HG03095 (cell line): ENCODE measurements around the gene CADM2.
A peak's percentile ranks its signal among the peaks of the same experiment; 100 is the strongest.

ENCODE experiments used
- ATAC-seq: cut with Tn5 transposase; IDR thresholded peaks from one replicate; pipeline ENCODE4 v1.9.1; 2021; ENCODE audit warnings: moderate library complexity; ENCODE audit not compliant: unreplicated experiment

The CADM2 gene

DNA sequence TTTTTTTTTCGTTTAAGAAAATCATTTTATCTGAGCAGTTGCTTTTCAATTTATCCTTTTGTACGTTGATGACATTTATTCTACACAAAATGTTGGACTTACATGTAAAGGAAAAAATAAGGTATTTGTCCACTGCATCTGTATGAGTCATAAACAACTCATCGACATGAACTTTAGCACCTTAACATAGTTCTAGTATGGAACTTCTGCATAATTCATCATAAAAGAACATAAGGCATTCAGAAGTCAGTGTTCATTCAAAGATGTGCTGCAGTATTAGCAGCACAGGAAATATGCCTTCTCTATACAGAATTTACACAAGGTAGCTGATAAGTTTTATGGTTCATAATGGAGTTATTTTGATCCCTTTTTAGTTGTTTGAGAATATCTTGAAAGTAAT lies 801.6 kb downstream of the CADM2 start:
- ATAC-seq = no peak

DNA sequence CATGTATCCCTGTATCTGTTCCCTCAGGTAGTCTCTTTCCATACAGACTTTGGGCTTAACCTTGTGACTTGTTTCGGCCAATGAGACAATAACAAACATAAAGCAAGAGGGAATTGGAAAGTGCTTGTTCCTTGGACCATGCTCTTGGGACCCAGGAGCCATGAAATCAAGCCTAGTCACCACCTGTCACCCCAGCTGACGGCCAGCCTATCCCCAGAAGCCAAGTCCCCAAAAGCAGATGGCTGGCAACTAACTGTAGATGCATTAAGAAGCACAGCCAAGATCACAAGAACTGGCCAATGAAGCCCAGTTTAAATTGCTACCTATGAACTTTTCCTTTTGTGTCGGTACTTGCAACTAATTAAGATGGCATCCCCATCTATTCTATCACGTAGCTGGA lies 822.0 kb downstream of the CADM2 start:
- no peak for ATAC-seq

DNA sequence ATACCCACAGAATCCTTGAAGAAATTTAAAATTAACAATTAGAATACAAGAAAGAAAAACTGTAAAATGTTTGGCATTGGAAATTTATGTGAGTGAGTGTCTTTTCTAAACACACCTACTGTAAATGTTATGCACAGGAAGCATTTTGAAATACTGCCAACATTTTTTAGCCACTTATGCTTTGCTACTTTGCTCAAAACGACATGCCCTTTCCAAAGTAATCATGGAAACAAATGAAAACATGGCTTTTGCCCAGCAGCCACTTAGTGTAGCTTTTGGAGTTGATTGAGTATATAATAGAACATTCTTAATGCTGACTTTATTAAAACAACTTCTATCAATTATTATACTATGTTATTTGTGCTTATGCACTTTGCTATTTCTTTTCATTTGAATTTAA lies 823.0 kb downstream of the CADM2 start:
- no peak for ATAC-seq

GRCh38 chr3:85783291-85783690 lies 824.5 kb downstream of the CADM2 start:
- ATAC-seq = no peak

- ATAC-seq = no peak
These were observed 827.0 kb downstream of the CADM2 start for GRCh38 chr3:85785766-85786165.

DNA sequence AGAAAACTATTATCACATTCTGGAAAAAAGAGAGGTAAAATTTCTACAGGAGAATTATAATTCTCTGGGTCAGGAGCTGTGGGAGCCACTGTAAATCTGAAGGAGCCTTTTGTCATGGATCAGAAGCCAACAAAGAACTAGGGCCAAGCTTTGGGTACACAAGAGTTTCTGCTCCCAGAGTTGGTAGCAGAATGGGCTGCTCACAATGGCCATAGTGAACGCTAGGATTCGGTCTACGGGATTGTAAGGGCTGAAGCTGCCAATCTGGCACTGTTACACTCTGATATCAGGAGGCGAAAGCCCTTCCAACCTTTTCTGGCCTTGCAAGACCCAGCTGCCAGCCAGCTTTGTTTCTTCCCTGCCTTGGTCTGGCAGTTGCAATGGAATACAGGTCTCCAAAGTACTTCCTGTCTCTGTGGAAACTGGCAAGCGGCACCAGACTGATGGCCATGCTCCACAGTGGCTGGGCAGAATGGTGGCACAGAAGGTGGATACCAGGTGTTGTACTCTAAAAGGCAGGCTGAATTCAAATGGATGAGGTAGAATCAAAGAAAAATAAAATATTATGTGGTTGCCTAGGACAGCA lies 831.7 kb downstream of the CADM2 start:
- no peak for ATAC-seq

DNA sequence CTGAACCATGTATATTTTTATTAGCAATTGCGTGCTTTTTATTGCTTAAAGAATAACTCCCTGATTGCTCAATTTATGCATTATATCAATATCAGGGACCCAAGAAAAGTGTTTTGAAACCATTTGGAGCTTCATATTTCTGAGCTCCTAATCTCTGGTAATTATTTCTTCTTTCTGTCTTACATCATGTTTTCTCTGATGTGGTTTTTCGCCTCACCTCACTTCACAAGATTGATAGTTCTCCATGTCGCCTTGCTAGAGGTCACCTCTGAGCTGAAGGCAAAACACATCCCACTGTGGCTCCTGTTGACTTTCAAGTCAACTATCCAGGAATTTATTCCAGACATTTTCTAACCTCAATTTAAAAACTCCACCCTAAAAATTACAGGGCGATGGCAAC lies 837.4 kb downstream of the CADM2 start:
- ATAC-seq = no peak

GRCh38 chr3:85800676-85801075 lies 841.9 kb downstream of the CADM2 start:
- no peak for ATAC-seq

DNA sequence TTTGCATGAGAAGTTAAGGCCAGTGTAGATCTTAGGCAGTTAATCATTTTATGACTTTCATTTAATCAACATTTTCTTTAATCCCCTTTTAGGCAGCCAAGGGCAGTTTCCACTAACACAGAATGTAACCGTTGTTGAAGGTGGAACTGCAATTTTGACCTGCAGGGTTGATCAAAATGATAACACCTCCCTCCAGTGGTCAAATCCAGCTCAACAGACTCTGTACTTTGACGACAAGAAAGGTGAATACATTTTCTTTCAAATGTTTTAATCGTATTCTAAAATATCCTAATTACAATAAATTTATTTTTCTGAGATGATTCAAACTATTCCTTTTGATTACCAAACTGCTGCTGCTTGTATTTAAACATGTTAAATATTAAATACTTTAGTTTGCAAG lies 843.2 kb downstream of the CADM2 start:
- no peak for ATAC-seq

GRCh38 chr3:85808755-85809154 lies 850.0 kb downstream of the CADM2 start:
- ATAC-seq = no peak

- ATAC-seq = peak; percentile 52
These were observed 862.5 kb downstream of the CADM2 start for GRCh38 chr3:85821130-85821756.

DNA sequence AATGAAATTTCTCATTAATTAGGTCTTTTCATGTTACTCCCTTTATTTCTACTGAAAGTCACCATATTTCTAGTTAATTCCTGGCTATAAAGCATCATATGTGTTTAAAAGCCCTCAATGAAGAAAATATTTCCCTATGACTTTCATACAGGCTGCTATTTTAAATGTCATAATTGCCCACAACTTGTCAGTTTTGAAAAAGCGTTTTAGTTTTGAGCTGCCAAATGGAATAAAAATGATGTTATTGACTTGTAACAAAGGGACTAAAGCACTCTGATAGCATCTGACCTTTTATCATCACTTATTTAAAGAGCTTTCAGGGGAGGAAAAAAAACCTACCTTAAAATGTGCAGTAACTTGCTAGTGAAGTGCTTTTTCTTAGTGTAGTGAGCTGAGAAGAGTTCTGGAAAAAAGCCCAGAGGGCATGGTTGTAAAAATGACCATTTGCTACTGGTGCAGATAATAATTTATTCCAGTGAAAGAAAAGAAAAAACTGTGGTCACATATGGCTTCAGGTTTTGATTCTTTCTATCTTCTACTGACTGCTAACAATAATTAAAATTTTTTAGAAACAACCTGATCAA lies 877.2 kb downstream of the CADM2 start:
- no peak for ATAC-seq

GRCh38 chr3:85837402-85837801 lies 878.6 kb downstream of the CADM2 start:
- no peak for ATAC-seq

- ATAC-seq = no peak
These were observed 880.1 kb downstream of the CADM2 start for GRCh38 chr3:85838921-85839320.

DNA sequence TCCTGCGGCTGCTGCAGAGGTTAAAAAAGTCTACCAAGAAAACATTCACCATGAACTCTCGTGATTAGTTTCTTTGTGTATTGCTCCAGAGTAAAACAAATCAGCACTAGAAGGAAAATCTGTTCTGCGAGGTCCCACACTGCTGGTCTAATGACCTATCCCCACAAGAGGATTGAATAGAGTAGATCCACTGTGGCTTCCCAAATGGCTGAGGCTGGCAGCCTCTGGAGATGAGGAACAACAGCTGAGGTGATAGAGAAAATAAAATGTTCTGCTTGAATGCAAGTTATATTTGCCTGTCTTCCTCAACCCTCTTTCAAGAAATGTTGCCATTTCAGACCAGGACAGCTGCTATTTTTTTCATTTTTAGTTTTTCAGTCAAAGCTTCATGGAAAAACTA lies 883.3 kb downstream of the CADM2 start:
- no peak for ATAC-seq

DNA sequence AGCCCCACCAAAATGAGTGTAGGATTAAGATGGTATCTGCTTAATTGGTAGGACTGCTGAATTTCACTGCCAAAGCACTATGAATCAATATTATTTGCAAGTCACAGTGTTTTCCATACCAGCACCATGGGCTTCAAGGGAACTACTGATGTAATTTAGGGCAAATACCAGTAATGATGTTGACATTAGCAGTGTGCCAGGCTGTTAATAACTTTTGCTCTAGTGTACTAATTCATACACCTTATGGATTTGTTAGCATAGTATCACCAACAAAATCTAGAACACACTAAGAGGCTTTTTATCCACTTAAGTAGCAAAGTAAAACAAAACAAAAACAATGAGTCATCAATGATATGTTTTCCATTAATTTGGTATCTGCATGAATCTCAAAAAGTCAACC lies 888.2 kb downstream of the CADM2 start:
- ATAC-seq = no peak

DNA sequence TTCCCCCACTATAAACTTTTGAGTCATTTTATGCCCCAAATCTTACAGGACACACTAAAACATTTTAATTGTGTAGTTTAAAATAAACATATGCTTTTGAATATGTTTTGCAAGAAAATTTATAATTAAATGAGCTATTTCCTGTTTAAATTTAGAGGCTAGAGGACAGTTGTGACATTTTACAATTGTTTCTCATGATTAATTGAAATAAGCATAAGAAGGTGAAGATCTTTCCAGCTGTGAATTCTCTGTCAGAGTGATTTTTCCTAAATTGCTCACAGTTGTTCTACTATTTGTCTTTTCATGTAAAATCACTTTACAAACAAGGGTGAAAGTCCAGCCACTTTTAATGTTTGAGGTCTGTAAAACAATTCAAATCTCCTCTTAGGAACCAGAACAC lies 892.3 kb downstream of the CADM2 start:
- no peak for ATAC-seq

GRCh38 chr3:85853805-85854204 lies 895.0 kb downstream of the CADM2 start:
- ATAC-seq = no peak

DNA sequence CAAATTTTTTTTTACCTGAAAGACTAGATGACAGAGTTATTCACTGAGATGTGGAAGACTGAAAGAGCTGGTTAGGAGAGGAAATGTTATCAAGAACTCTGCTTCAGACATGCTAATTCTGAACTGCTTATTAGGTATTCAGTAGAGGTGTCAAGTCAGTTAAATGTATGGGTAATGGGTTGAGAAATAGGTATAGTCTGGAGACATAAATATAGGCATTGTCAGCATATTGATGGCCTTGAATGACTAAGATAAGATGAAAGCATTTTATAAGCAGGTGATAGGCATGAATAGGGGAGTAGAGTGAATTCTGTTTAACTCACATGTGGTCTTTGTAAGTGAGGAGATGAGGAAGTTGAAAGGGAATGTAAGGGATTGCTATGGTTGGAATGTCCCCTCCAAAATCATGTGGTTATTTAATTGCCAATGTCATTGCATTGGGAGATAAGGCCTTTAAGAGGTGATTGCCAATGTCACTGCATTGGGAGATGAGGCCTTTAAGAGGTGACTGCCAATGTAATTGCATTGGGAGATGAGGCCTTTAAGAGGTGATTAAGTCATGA lies 904.2 kb downstream of the CADM2 start:
- ATAC-seq = no peak

DNA sequence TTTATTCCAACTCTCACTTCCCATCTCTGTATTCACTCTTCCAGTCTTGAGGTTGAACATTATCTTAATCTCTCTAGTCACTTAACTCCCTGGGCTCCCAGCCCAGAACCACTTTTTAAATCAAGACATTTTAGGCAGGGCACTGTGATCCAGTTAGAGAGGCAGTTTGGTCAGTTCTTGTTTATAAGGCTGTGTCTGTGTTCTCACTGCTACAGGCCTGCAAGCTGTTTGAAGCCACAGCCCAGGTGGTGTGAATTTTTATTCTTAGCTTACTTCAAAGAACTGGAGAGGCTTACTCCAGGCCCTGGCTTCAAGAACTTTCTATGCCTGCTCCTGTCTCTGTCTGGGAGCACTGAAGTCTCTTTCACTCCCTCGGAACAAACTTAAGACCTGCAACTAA lies 906.1 kb downstream of the CADM2 start:
- no peak for ATAC-seq

- ATAC-seq = no peak
These were observed 908.3 kb downstream of the CADM2 start for GRCh38 chr3:85867072-85867471.

DNA sequence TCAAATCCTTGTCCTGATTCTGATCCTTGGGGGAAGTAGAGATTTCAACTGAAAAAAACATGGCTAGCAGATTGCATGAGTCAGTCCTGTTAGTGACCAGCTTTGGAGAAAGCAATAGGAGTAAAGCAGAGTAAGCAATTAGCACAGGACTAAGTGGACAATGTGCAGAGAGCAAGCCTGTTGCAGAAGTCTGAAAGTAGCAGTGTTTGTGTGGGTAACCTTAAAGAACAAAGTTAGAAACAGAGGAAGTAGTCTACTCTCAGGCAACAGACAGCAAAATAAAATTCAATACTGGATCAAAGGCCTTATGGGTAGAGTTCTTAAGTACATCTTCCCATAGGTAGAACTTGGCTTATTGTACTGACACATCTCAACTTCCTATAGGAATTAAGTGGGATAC lies 916.8 kb downstream of the CADM2 start:
- ATAC-seq = no peak
